Measurements from ENCODE around the gene TOM1L2.

- TF ChIP-seq REST (IDR thresholded peaks at IDR 0.05; ENCODE audit: low read depth) = no peak
- TF ChIP-seq POLR2A (IDR thresholded peaks at IDR 0.05; ENCODE audit: borderline replicate concordance, extremely low read depth, insufficient read depth, insufficient read length) = no peak
- no peak for TF ChIP-seq MAX (IDR thresholded peaks at IDR 0.05)
- TF ChIP-seq YY1 (IDR thresholded peaks at IDR 0.05; ENCODE audit: extremely low read depth, insufficient replicate concordance, low read depth, low read length) = no peak
- TF ChIP-seq RAD21 (IDR thresholded peaks at IDR 0.05; ENCODE audit: low read depth) = no peak
- no peak for TF ChIP-seq CTCF (IDR thresholded peaks at IDR 0.05 in 2 of 3, conservative IDR thresholded peaks at IDR 0.05 in 1 of 3; ENCODE audit: borderline replicate concordance in 1 of 3, insufficient read depth in 1 of 3, low read depth in 2 of 3, low read length in 2 of 3)
- TF ChIP-seq CEBPB (IDR thresholded peaks at IDR 0.05; ENCODE audit: low read depth) = no peak
- no peak for TF ChIP-seq TCF7L2 (IDR thresholded peaks at IDR 0.05; ENCODE audit: borderline replicate concordance, extremely low read depth, insufficient read depth, insufficient read length)
Measured at GRCh38 chr17:17911001-17911613, 61.1 kb downstream of the TOM1L2 start.
